Brain pericyte (primary cell): Measurements from ENCODE around the gene FRMD4A.
"Not testable (repeated sequence)": the region's sequence is repeated elsewhere in the genome, so short reads cannot be mapped to it uniquely, and the experiment has no call there.

Source experiments
- DNase-seq: peaks from one replicate; pipeline ENCODE4 v3.0.0-alpha.2; 2012; ENCODE audit warnings: low read depth, low spot score

FRMD4A gene

GRCh38 chr10:13984647-13985155 lies 346.0 kb downstream of the FRMD4A start:
- DNase-seq = no peak

GRCh38 chr10:13983035-13983434 lies 347.7 kb downstream of the FRMD4A start:
- no peak for DNase-seq

DNA sequence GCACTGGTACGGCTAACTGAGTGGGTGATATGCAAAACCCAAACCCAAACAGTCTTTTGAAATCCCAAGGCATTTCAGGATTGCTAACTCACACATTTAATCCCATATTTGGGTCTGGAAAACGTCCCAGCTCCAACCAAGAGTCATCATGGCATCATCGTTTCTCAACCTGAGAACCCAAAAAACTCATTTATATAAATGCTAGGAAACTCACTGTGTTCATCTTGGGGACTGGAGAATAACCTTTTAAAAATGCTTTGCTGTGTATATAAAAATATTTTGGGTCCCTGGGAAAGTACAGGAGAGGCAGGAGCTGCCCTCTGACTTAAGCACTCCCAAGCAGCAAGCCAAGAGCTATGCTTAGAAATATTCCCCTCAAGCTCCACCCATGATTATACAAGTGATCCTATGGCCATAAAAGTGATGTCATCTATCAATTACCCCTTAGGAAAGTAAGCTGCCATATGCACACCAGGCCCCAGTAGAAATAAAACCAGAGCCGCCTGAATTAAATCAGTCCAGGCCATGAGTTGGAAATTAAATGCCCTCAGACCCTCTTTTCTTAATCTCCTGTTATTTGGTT lies 352.1 kb downstream of the FRMD4A start:
- no peak for DNase-seq

DNA sequence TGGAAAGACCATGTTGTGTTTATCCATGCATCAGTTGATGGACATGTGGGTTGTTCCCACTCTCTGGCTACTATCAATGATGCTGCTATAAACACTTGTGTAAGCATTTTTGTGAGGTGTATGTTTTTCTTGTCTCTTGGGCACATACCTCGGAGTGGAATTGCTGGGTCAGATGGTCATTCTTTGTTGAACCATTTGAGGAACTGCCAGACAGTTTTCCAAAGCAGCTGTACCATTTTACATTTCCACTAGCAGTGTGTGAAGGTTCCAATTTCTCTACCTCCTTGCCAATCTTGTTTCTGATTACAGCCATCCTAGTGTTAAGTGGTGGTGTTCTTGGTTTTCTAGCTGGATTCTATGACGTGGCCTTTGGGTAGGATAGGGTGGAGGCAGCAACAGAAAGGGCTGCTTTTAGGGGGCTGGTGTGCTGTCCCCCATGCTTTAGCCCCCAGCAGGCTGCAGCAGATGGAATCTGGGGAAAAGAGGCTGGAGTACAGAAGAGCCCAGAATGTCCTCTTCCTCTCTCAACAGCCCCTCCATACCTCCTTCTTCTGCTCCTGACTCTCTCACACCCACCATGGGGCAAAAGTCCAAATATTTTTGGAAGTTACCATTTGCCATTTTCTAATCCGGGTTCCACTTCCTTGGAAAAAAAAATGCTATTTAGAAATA lies 352.7 kb downstream of the FRMD4A start:
- no peak for DNase-seq

DNA sequence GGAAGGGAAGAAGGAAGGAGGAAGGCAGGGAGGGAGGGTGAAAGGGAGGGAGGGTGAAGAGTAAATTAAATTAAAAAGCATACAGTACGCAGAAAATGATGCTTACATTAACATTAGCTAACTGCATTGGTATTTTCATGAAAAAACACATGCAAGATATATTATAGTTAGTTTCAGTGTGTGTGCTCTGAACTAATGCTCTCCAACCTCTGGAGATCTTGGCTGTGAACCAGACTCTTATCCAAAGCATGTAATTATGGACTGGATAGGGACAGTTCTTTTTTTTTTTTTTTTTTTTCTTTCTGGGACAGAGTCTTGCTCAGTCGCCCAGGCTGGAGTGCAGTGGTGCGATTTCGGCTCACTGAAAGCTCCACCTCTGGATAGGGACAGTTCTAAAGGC lies 357.0 kb downstream of the FRMD4A start:
- DNase-seq = no peak

DNA sequence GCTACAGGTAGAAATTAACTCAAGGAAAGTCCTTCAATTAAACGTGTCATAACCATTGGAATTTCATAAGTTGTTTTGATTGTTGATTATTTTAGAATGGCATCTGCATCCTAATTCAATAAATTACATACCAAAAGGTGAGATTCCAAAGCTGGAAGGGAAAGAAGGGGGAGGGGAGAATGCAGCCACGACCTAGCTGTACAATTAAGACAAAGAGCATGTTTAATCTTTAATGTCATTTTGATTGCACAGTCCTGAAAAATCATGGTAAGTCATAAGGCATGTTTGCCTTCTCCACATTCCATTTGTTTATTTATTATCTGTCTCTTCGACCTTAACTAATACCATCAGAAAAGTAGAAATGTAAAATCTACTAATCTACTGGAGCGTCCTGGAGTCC lies 358.1 kb downstream of the FRMD4A start:
- DNase-seq = no peak

- no peak for DNase-seq
Measured at GRCh38 chr10:13971601-13972475, 358.9 kb downstream of the FRMD4A start.

DNA sequence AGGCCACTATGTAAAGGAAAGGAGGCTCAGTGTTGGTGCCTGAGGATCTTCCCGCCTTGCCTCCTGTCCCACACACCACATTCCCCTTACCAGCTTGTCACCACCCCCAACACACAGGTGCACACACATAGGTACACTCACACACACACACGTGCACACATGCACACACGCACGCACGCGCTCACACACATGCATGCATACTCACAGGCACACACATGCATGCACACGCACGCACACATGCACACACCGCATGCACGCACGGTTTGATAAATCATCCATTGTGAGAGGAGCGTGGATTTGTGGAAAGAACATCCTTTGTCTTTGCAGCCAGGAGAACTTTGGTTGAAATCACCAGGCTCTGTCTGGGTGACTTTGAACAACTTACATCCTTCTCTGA lies 359.8 kb downstream of the FRMD4A start:
- no peak for DNase-seq

DNA sequence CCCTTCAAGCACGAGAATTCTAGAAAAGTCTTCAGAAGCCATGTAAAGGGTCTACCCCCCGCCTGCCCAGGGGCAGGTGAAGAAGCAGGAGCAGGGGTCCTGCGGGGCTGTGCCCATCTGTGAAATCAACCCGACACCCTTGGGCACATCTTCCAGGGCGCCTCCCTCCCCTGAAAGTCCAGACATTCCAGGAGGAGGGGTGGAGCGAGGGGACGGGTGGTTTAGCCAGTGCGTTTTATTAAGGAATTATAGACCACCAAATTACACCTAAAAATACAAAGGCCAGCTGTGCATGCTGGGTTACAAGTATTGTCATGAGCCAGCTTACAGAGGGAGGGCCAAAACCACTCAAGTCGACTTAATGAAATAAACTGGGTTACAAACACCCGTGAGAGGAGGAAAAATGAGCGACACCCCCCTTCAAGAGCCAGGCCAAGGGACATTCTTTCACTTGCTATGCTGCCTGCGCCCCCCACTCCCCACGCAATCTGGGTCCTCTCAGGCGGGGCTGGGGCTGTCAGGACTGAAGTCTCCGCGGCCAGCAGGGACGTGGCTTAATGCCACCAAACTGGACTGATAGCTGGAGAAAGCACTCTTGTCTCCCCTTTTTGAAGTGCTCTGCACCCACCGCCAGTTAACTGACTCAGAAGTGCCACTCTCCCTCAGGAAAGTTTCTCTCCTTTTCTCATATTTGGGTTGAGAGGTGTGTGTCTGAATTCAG lies 360.3 kb downstream of the FRMD4A start:
- no peak for DNase-seq

GRCh38 chr10:13969792-13970140 lies 361.0 kb downstream of the FRMD4A start:
- DNase-seq = no peak

- no peak for DNase-seq
Measured at GRCh38 chr10:13969118-13969791, 361.5 kb downstream of the FRMD4A start.

DNA sequence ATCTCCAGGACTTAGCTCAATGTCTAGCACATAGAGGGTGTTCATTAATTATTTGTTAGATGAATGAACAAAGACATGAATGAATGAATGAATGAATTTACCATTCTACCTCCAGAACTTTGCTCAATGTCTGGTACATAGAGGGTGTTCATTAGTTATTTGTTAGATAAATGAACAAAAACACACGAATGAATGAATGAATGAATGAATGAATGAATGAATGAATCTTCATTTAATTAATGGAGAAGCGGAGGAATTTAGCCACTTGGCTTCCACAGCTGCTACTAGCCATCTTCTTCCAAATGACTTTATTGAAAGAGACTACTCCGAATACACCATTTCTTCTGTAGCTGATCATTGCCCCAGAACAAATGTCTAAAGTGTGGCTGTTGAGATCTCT lies 368.9 kb downstream of the FRMD4A start:
- no peak for DNase-seq

DNA sequence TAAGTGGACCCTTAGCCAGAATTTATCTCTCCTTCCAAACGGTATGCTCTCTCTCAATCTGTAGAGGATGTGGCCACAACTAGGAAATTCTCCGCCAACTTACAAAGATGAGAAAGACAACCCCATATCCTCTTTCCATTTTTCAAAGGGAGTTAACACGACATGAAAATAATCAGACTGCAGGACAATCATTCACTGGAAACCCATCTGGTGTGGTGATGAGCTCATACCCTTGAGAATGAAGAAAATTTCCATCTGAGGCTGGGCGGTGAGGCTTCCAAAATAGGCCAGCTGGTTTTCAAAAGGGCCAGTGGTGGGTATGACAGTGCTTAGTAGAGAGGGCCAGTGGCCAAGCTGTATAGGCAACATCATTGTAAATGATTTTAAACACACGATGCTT lies 369.6 kb downstream of the FRMD4A start:
- DNase-seq = no peak

DNA sequence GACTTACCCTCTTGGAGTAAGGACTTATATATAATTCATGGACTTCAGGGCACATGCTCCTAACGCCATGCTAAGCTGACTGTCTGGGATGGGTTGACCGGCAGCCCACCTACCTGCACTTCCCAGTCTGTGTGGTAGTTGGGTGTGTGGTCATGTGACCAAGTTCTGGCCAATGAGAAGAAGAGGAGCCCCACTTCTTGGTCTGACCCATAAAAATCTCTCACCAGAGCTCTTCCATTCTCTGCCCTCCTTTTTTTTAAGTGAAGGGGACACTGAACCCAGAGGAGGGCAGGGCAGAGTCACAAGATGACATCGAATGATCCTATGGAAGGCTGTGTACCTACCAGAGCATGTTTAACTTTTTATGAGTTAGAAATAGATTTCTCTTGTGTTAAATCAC lies 370.1 kb downstream of the FRMD4A start:
- DNase-seq = no peak

GRCh38 chr10:13959443-13960359 lies 371.0 kb downstream of the FRMD4A start:
- DNase-seq = no peak

GRCh38 chr10:13957856-13958255 lies 372.9 kb downstream of the FRMD4A start:
- DNase-seq = no peak

DNA sequence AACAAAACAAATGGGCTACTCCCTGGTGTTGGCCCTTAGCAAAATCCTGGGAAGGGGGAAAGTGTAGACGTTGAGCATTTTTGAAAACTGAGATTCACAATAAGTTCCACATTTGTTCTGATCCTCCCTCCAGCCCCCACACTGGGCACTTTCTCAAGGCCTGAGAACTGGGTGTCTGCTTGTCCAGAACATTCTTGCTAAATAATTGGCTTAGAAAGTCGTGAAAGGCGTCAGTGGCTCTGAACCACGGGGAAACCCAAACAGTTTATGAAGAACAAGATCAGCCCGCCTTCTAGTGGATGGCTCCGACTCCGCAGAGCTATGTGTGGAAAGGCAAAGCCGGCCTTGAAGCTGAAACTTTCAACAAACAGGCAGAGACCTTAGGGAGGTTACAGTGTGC lies 373.9 kb downstream of the FRMD4A start:
- DNase-seq = peak; percentile 58

DNA sequence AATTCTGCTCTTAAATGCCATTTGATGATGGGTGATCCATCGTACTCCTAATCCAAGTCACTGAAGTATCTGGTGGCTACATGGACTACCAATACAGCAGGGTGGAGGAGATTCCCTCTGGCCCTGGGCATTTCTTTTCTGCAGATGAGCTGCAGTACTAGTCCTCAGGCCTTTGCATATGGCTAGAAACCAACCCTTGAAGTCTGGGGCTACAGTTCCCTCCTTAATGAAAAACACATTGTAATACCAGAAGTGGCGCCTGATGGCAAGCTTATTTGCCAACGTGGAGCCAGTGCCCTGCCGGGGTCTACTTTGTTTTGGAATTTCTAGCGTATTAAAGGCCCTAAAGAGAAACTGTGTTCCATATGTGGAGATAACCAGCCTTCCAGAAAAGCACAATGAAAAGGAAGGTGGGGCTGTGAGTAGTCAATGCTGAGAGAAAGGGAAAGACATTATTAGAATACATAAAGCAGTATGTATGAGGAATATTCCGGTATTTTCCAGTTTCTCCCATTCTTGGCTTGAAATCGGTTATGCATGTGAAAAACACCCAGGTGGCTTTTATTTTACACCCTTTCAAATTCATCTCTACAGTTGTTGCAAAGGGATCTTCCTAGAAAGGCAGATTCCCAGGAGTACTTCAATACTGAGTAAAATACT lies 375.2 kb downstream of the FRMD4A start:
- DNase-seq = no peak

- DNase-seq = not testable (repeated sequence)
Measured at GRCh38 chr10:13954195-13954594, 376.5 kb downstream of the FRMD4A start.

- DNase-seq = no peak
Measured at GRCh38 chr10:13953371-13953770, 377.4 kb downstream of the FRMD4A start.
